OCI-LY7 (cell line): ENCODE data around the gene ADAM15.

ENCODE experiments used
- EZH2phosphoT487 ChIP-seq: fragments of 200-600 bp; sonication (generic); IDR thresholded peaks from 2 replicates; pipeline ENCODE4 v1.6.1; 2018; ENCODE audit warnings: low read depth, borderline replicate concordance, mild to moderate bottlenecking, mixed run types, antibody characterized with exemption, low read length, moderate library complexity, mixed read lengths
- TF ChIP-seq, protein P1 (sequence below): fragments of 200-600 bp; sonication (generic); conservative IDR thresholded peaks from 2 replicates; pipeline ENCODE4 v1.5.1; 2014; ENCODE audit warnings: mild to moderate bottlenecking, antibody characterized with exemption, low read length, moderate library complexity, mixed read lengths

GRCh38 chr1:155092131-155092530 lies 41.0 kb downstream of the ADAM15 start:
- TF ChIP-seq, protein P1, sequence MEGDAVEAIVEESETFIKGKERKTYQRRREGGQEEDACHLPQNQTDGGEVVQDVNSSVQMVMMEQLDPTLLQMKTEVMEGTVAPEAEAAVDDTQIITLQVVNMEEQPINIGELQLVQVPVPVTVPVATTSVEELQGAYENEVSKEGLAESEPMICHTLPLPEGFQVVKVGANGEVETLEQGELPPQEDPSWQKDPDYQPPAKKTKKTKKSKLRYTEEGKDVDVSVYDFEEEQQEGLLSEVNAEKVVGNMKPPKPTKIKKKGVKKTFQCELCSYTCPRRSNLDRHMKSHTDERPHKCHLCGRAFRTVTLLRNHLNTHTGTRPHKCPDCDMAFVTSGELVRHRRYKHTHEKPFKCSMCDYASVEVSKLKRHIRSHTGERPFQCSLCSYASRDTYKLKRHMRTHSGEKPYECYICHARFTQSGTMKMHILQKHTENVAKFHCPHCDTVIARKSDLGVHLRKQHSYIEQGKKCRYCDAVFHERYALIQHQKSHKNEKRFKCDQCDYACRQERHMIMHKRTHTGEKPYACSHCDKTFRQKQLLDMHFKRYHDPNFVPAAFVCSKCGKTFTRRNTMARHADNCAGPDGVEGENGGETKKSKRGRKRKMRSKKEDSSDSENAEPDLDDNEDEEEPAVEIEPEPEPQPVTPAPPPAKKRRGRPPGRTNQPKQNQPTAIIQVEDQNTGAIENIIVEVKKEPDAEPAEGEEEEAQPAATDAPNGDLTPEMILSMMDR, result no peak
- no peak for TF ChIP-seq EZH2phosphoT487
